Measurements from ENCODE around the gene TMEM178B.
"Not testable (repeated sequence)": the region's sequence is repeated elsewhere in the genome, so short reads cannot be mapped to it uniquely, and the experiment has no call there.

The TMEM178B gene

DNA sequence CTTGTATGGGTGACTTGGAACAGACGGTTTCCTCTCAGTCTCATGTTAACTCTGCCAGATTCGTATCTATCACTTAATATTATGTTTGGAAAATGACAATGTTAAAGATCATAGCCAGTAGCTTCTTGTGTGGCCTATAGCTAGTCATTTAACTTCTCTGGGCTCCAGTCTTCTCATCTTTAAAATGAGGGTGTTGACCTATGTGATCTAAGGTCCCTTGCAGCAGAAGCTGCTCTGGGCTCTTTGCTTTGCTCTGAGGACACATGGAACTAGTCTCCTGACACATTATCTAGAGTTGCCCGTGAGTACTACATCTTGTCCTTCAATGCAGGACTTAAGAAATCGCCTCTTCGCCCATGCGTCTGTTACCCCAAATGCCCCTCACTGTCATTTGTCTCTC lies 93.1 kb downstream of the TMEM178B start:
- no peak for DNase-seq (ENCODE audit: low read depth, low spot score)
- H3K4me3 ChIP-seq (ENCODE audit: low read length) = no peak overlapping the region

DNA sequence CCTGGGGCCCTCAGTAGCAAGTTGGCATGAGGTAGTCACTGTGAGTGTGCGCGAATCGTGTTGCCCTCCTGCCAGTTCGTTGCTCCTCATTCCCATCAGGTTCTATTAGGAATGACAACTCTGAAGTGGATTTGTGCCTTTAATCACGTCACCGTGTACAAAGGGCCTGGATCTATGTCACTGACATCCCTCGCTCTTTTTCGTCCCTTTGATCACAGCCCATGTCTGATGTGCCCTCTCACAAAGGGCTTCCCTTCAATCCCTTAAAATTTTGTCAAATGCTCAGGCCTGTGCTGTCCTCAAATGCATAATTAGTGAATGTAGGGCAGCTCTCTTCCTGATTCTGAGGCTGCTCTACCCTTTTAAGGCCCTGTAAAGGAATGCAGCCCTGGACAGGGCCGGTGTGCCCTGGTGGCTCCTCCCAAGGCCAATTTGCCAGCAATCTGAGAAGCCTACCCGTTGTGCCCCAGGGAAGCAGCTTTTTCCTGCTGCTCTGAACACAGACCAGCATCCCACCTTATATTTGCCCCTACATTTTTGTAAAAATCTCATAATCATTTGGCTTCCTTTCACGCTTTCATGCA lies 93.6 kb downstream of the TMEM178B start:
- H3K4me3 ChIP-seq (ENCODE audit: low read length) = no peak overlapping the region
- DNase-seq (ENCODE audit: low read depth, low spot score) = no peak

DNA sequence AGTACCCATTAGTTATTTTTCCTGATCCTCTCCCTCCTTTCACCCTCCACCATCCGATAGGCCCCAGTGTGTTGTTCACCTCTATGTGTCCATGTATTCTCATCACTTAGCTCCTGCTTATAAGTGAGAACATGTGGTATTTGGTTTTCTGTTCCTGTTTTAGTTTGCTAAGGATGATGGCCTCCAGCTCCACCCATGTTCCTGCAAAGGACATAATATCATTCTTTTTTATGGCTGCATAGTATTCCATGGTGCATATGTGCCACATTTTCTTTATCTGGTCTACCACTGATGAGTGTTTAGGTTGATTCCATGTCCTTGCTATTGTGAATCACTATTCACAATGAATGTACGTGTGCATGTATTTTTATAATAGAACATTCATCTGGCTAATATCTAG lies 95.3 kb downstream of the TMEM178B start:
- not testable (repeated sequence) for H3K4me3 ChIP-seq (ENCODE audit: low read length); DNase-seq (ENCODE audit: low read depth, low spot score)

DNA sequence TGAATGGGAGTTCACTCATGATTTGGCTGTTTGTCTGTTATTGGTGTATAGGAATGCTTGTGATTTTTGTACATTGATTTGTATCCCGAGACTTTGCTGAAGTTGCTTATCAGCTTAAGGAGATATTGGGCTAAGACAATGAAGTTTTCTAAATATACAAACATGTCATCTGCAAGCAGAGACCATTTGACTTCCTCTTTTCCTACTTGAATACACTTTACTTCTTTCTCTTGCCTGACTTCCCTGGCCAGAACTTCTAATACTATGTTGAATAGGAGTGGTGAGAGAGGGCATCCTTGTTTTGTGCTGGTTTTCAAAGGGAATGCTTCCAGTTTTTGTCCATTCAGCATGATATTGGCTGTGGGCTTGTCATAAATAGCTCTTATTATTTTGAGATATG lies 101.9 kb downstream of the TMEM178B start:
- DNase-seq (ENCODE audit: low read depth, low spot score); H3K4me3 ChIP-seq (ENCODE audit: low read length): not testable (repeated sequence)

DNA sequence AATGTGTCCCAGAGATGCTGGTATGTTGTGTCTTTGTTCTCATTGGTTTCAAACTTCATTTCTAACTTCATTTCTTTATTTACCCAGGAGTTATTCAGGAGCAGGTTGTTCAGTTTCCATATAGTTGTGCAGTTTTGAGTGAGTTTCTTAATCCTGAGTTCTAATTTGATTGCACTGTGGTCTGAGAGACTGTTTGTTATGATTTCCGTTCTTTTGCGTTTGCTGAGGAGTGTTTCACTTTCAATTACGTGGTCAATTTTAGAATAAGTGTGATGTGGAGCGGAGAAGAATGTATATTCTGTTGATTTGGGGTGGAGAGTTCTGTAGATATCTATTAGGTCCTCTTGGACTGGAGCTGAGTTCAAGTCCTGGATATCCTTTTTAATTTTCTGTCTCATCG lies 103.3 kb downstream of the TMEM178B start:
- not testable (repeated sequence) for DNase-seq (ENCODE audit: low read depth, low spot score); H3K4me3 ChIP-seq (ENCODE audit: low read length)

DNA sequence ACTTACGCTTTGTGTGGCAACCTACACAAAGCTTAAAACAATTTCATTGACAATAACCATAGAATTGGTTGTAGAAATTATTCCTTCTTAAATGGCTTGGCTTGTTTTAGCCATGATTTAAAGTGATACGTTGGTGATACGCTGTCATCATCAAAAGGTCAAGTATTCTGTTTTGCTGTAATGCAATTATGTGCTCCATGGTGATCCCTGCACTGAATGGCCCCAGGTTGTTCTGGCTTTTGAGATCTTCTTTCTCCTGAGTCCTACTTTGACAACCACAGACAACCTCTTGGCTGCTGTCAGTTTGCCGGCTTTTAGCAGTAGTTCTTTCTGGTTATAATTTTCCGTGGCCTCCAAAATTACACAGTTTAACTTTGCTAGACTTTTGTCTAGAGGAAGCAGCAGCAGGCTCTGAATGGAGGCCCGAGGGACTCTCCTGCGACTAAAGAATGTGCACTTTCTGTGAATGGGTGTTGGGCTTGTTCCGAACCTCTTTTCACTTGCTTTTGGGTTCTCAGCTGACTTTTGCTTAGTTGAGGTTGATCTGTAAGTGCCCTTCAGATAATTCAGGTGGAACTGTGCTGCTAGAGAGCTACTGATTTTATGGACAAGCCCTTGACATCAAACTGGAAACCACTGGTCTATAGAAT lies 104.7 kb downstream of the TMEM178B start:
- no peak overlapping the region for H3K4me3 ChIP-seq (ENCODE audit: low read length)
- no peak for DNase-seq (ENCODE audit: low read depth, low spot score)

DNA sequence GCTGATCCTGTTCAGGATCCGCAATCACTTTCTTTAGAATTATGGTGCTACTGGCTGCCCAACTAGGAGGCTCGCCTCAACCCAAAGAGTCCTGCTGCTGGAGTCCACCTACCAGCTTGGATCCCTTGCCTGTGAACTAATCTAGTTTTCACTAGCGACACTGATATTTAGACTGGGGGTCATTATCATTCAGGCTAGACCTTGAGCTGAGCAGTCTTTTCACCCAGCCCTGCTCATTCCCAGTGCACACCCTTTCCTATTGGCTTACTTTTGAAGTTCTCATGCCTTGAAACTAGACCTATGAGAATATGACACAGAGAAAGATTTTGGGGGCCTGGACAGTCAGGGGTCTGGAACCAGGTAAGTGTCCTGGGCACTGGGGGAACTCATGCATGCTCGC lies 107.9 kb downstream of the TMEM178B start:
- DNase-seq (ENCODE audit: low read depth, low spot score) = no peak
- H3K4me3 ChIP-seq (ENCODE audit: low read length) = no peak overlapping the region

DNA sequence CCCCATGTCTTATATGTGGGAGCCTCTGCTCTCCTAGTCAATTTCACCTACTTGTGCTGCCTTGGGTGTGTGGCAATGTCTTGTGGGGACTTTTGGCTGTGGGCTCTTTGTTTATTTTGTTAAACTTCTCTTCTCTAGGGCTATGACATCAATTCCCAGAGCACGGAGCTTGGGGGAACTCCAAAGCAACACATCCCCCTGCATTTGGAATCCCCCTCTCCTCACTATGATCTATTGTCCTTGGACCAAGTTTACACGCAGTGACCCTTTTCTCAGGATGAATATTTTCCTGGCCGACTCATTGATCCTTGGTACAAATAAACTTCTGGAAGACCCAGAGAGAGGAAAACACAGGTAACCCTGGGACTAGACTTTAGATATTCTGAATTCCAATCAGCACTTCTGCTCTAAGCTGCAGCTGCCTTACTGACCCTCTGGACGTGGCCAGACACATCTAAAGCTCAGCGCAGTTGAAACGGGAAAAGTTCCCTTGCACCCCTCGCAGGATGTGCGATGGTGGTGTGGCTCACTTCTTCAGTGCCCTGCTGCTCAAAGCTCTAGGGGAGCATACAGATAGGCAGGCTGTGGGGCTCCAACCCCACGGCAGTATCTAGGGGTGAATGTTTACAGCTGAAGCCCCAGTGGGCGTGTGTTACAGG lies 110.8 kb downstream of the TMEM178B start:
- no peak for DNase-seq (ENCODE audit: low read depth, low spot score)
- H3K4me3 ChIP-seq (ENCODE audit: low read length) = no peak overlapping the region

DNA sequence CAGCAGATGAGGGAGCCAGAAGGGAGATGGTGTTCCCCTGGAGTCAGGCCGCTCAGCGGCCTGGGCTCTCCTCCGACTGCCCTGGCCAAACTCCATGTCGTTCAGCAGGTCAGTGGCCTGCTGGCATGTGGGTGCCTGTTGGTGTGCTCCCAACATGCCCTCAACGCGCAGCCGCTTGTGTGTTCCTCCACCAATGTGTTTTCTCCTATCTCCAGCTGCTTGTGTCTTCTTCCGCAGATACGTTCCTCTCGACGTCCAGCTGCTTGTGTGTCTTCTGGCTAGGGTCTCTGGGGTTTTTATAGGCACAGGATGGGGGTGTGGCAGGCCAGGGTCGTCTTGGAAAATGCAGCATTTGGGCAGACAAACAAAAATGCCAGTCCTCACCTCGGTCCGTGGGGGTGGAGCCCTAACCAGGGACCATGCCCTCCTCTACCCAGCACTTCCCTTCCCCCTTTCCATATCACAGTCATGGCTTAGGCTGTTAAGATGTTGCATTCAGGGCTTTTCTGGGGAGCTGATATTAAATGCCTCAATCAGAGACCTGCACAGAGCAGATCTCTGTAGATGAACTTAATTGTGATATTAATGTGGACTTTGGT lies 111.6 kb downstream of the TMEM178B start:
- no peak overlapping the region for H3K4me3 ChIP-seq (ENCODE audit: low read length)
- no peak for DNase-seq (ENCODE audit: low read depth, low spot score)

DNA sequence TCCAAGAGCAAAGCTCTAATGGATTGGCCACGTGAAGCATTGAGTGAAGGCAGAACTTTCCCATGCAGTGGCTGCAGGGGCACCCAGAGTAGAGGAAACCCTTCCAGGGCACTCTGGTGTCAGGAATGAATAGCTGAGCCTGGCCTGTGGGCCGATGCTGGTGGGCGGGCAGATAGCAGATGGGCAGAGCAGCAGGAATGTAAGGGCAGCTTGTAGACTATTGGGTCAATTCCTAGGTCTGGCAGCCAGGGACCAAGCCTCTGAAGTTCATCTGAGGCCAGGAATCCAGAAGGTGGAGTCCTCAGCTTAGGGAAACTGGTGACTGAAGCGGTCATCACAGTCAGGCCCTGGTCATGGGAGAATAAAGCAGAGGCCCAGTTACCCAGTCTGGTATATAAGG lies 115.4 kb downstream of the TMEM178B start:
- DNase-seq (ENCODE audit: low read depth, low spot score) = no peak
- H3K4me3 ChIP-seq (ENCODE audit: low read length) = no peak overlapping the region

DNA sequence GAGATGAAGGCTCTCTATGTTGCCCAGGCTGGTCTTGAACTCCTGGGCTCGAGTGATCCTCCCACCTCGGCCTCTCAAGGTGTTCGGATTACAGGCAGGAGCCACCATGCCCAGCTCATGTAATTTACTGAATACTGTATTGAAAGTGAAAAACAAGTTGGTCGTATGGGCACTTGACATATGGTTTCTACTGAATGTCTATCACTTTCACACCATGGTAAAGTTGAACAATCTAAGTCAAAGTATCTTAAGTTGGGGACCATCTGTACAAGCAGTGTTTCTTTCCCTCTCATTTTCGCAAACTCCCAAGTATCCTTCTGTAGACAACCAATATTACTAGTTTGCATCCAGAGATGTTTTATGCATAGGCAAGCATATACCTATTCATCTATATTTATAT lies 116.6 kb downstream of the TMEM178B start:
- no peak for DNase-seq (ENCODE audit: low read depth, low spot score)
- H3K4me3 ChIP-seq (ENCODE audit: low read length) = no peak overlapping the region

DNA sequence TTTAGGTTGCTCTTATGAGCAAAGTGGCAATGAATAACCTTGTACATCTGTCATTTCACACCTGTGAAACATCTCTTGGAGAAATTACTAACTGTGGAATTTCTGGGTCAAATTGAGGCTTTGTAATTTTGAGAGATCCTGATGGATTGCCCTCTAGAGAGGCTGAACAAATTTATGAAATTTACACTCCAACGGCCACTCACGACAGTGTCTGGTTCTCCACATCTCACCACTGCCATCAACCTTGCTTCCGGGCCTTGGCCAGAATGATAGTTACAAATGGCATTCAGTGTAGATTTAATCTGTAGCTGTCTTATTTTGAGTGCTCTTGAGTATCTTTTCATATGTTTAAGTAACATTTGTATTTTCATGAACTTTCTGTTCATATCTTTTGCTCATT lies 117.4 kb downstream of the TMEM178B start:
- DNase-seq (ENCODE audit: low read depth, low spot score) = no peak
- no peak overlapping the region for H3K4me3 ChIP-seq (ENCODE audit: low read length)

DNA sequence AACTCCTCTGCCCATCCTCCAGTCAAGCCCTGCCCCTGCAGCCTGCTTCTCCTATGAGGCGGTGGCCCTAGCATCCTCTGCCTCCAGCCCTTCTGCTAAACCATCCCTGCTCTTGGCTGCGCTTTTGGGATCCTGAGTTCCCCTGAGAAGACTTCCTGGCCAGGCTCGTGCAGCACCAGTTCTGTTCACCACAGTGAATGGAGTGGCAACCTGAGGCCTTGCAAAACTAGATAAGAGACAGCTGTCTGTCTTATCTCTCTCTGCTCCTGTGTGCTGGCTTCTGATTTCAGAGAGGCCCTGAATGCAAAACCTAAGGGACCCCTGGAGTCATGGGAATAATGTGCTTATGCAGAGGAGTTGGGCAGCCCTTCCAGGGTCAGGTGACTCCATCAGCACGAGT lies 119.2 kb downstream of the TMEM178B start:
- H3K4me3 ChIP-seq (ENCODE audit: low read length) = no peak overlapping the region
- no peak for DNase-seq (ENCODE audit: low read depth, low spot score)

DNA sequence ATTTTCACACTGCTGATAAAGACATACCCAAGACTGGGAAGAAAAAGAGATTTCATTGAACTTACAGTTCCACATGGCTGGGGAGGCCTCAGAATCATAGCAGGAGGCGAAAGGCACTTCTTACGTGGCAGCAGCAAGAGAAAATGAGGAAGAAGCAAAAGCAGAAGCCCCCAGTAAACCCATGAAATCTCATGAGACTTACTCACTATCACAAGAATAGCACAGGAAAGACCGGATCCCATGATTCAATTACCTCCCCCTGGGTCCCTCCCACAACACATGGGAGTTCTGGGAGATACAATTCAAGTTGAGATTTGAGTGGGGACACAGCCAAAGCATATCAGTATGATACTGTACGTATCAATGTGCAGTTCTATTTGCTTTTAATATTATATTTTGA lies 121.9 kb downstream of the TMEM178B start:
- not testable (repeated sequence) for H3K4me3 ChIP-seq (ENCODE audit: low read length); DNase-seq (ENCODE audit: low read depth, low spot score)

DNA sequence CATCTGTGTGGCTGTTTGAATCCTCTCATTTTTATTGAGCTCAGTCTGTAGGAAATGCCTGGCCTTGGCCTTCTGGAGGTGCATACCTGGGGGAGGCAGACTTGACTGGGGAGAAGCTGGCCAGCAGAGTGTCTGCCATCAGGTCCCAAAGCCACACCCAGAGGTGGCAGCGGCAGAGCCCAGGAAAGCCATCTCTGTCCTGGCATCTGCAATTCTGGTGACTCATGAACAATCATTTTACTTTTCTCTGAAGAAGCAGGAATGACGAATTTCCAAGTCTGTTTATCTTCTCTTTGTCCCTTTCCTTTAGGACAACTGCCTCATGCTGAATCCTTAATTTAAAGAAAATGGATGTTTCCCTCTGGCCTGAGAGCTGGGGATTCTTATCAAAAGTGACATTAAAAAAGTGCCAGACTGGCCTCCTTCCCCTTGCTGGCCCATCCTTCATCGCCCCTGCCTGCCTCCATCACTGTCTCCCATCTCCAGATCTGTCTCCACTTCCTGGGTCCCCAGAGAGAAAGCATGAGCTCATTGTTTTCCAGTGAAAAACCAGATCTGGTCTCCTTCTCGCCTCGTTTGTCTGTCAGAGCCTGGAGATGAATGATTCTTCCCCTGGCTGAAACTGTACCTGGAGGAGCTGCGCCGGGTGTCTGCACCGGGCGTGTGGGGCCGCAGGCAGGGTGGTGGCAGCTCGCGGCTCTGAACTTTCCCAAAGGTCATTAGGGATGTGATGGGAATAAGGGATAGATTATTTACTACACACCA lies 124.5 kb downstream of the TMEM178B start:
- no peak for DNase-seq (ENCODE audit: low read depth, low spot score)
- H3K4me3 ChIP-seq (ENCODE audit: low read length) = no peak overlapping the region

DNA sequence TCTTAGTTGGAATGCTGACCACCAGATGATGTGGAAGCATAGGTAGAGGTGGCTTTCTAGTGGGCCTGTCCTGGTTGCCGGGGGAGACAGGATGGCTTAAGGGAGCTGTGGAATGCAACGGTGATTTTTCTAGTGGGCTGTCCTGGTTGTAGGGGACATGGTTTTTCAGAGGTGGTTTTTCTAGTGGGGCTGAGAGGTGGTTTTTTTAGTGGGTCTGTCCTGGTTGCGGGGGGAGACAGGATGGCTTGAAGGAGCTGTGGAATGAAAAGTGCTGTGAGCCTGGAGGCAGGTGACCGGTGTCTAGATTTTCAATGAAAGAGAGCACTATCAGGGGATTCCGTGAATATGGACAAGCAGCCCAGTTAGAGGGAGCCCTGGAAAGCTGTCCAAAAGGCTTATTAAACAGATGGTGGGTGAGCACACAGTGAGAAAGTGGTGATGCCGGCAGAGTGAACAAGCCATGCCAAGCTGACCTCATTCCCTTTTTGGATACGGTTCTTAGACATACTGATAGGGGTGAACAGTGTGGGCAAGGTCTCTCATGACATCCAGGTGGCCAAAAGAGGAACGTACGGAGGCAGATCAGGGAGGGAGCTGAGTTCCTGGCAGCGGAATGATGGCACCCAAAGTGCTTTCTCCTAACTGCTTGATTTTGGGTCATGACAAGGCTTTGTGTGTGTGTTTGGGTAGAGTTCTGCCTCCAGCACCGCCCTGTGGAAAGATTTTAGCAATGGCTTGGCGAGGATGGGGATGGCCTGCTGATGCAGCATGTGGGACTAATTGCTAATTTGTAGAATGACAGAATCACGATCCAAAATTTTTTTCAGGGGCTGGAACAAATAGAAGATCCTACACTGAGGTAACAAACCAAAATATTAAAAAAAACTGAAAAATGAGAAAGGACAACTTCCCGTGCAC lies 126.6 kb downstream of the TMEM178B start:
- DNase-seq (ENCODE audit: low read depth, low spot score) = no peak
- H3K4me3 ChIP-seq (ENCODE audit: low read length) = no peak overlapping the region

DNA sequence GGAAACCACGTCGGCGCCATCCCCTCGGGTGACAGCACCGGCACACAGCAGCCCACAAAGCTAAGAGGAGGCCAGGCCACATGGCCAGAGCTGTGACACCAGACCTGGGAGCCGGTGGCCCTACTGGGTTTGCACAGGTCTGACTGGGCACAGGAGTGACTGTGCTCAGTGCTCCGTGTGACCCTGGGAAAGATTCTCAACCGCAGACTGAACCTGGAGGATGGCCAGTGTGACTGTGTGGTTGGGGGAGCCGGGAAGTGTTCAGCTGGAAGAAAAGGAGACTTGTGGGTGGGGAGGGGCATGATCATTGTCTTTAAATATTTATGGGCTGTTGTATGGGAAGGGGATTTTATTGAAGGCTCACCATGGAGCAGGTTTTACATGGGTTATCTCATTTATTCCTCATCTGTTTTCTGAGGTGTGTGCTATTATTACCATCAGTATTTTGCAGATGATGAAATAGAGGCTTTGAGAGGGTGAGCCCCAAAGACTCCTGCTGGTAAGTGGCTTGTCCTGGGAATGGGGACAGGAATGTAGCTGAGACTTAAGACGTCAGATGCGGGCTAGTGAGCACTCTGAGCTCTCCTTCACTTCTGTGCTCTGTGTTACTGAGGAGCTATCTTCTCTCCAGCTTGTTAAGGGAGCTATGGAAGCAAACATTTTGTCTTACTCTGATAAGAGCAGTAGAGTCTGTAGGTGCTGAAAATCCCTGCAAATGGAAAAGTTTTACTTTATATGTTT lies 127.5 kb downstream of the TMEM178B start:
- no peak overlapping the region for H3K4me3 ChIP-seq (ENCODE audit: low read length)
- no peak for DNase-seq (ENCODE audit: low read depth, low spot score)

DNA sequence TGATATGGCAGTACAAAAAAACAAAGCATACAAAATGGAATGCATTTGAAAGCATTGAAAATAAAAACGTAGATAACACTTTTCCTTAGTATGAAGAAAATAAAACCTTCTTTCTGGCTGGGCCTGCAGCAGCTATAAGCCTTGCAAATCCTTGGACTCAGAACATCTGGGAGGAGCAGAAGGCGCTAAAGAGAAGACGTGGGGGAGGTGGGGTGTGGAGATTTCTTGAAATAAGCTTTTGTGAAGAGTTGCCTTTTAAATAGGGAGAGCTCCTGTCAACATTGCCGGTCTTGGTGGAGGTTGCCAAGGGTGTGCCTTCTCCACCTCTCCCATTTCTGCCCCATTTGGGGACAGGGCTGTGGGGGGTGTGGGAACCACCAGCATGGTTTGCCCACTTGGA lies 128.7 kb downstream of the TMEM178B start:
- no peak for DNase-seq (ENCODE audit: low read depth, low spot score)

More for the DNA sequence above, 128.7 kb downstream of the TMEM178B start:
- no peak overlapping the region for H3K4me3 ChIP-seq (ENCODE audit: low read length)

Measured in Jurkat, Clone E6-1 (cell line).